OCI-LY7 (cell line): ENCODE measurements around the gene TIAL1.

Source experiments
- EZH2phosphoT487 ChIP-seq: fragments of 200-600 bp; sonication (generic); IDR thresholded peaks from 2 replicates; pipeline ENCODE4 v1.6.1; 2018; ENCODE audit warnings: low read depth, borderline replicate concordance, mild to moderate bottlenecking, mixed run types, antibody characterized with exemption, low read length, moderate library complexity, mixed read lengths
- TF ChIP-seq, protein P1 (sequence below): fragments of 200-600 bp; sonication (generic); conservative IDR thresholded peaks from 2 replicates; pipeline ENCODE4 v1.5.1; 2014; ENCODE audit warnings: mild to moderate bottlenecking, antibody characterized with exemption, low read length, moderate library complexity, mixed read lengths

GRCh38 chr10:119539359-119539825 lies 57.4 kb downstream of the TIAL1 start:
- TF ChIP-seq, protein P1, sequence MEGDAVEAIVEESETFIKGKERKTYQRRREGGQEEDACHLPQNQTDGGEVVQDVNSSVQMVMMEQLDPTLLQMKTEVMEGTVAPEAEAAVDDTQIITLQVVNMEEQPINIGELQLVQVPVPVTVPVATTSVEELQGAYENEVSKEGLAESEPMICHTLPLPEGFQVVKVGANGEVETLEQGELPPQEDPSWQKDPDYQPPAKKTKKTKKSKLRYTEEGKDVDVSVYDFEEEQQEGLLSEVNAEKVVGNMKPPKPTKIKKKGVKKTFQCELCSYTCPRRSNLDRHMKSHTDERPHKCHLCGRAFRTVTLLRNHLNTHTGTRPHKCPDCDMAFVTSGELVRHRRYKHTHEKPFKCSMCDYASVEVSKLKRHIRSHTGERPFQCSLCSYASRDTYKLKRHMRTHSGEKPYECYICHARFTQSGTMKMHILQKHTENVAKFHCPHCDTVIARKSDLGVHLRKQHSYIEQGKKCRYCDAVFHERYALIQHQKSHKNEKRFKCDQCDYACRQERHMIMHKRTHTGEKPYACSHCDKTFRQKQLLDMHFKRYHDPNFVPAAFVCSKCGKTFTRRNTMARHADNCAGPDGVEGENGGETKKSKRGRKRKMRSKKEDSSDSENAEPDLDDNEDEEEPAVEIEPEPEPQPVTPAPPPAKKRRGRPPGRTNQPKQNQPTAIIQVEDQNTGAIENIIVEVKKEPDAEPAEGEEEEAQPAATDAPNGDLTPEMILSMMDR = no peak
- TF ChIP-seq EZH2phosphoT487 = no peak
